PC-9 (cell line): ENCODE data around the gene TPST2. TPM values are rescaled to one million over a fixed set of nuclear protein-coding genes. Genes with fewer than 3 reads are reported as not detected.

Experiments
- BruUV-seq: library from RNA; stranded (reverse); fragments of 400-500 nt; replicated peaks from 2 replicates; lab custom pipeline; 2021; lab: Mats Ljungman, UMichigan
- CTCF ChIA-PET: fragments of 300-600 bp; sonication (Branson Sonifier 250); formaldehyde crosslinking; loops from one replicate; lab custom pipeline; 2022; ENCODE audit warnings: antibody characterized with exemption; lab: Charles Lee
- POLR2A ChIA-PET: fragments of 300-600 bp; sonication (Branson Sonifier 250); formaldehyde crosslinking; loops from one replicate; lab custom pipeline; 2022; ENCODE audit warnings: antibody characterized with exemption; ENCODE audit not compliant: unreplicated experiment; lab: Charles Lee
- DNase-seq, 2 experiments: peaks; one replicate each; pipeline versions ENCODE4 v3.0.0 to v3.0.0-alpha.2; 2015 to 2022; ENCODE audit warnings: mixed read lengths in 1 of 2
- H2AFZ ChIP-seq: fragments of 200-600 bp; sonication (generic); 2 replicates; pipeline ENCODE4 v1.8.1; 2017; ENCODE audit warnings: antibody characterized with exemption
- H3F3A ChIP-seq: fragments of 200-600 bp; sonication (generic); 2 replicates; pipeline ENCODE4 v1.8.1; 2017; ENCODE audit warnings: antibody characterized with exemption, mild to moderate bottlenecking, low read depth; ENCODE audit not compliant: insufficient read depth
- H3K27ac ChIP-seq: fragments of 200-600 bp; sonication (generic); 2 replicates; pipeline ENCODE4 v1.6.1; 2016; ENCODE audit warnings: mixed run types
- H3K27me3 ChIP-seq: fragments of 200-600 bp; sonication (generic); 2 replicates; pipeline ENCODE4 v1.6.1; 2016; ENCODE audit warnings: low read depth, mixed run types; ENCODE audit not compliant: insufficient read depth
- H3K36me3 ChIP-seq: fragments of 200-600 bp; sonication (generic); 2 replicates; pipeline ENCODE4 v1.6.1; 2016; ENCODE audit warnings: low read depth, mixed run types
- H3K4me1 ChIP-seq: fragments of 200-600 bp; sonication (generic); replicated peaks from 2 replicates; pipeline ENCODE4 v1.6.1; 2016; ENCODE audit warnings: mixed run types; ENCODE audit not compliant: insufficient read depth
- H3K4me2 ChIP-seq: fragments of 200-600 bp; sonication (generic); 2 replicates; pipeline ENCODE4 v1.6.1; 2017; ENCODE audit warnings: mixed run types
- H3K4me3 ChIP-seq: fragments of 200-600 bp; sonication (generic); 2 replicates; pipeline ENCODE4 v1.6.1; 2016; ENCODE audit warnings: mixed run types
- H3K79me2 ChIP-seq: fragments of 200-600 bp; sonication (generic); 2 replicates; pipeline ENCODE4 v1.6.1; 2017; ENCODE audit warnings: low read depth, mixed run types
- H3K9me2 ChIP-seq: fragments of 200-600 bp; sonication (generic); 2 replicates; pipeline ENCODE4 v1.8.1; 2017; ENCODE audit warnings: mild to moderate bottlenecking; ENCODE audit not compliant: insufficient read depth
- H3K9me3 ChIP-seq: fragments of 200-600 bp; sonication (generic); 2 replicates; pipeline ENCODE4 v1.8.1; 2016; ENCODE audit warnings: low read depth; ENCODE audit not compliant: insufficient read depth
- H4K20me1 ChIP-seq: fragments of 200-600 bp; sonication (generic); 2 replicates; pipeline ENCODE4 v1.8.1; 2017; ENCODE audit not compliant: insufficient read depth
- CTCF ChIP-seq: fragments of 200-600 bp; sonication (generic); conservative IDR thresholded peaks from 2 replicates; pipeline ENCODE4 v1.6.1; 2017; ENCODE audit warnings: mixed run types, antibody characterized with exemption, mild to moderate bottlenecking, moderate library complexity
- EZH2 ChIP-seq: fragments of 200-600 bp; sonication (generic); IDR thresholded peaks from 2 replicates; pipeline ENCODE4 v1.8.0; 2017; ENCODE audit warnings: antibody characterized with exemption, low read depth
- intact Hi-C: fragments of 100-400 bp; cut with micrococcal nuclease; formaldehyde crosslinking; loops from one replicate; pipeline ENCODE4 v1.10.0; 2022; ENCODE audit not compliant: unreplicated experiment
- total RNA-seq: library from RNA; stranded (reverse); gene quantifications from 2 replicates; pipeline ENCODE4 v1.2.3, GENCODE V29; 2021

Gene TPST2
- total RNA-seq, 1 experiment from 2014 or later, result 13.5 TPM

- BruUV-seq, result no TSS peak
- DNase-seq, result no peak
- H3K27me3 ChIP-seq, result peaks cover 42% of the 10 kb centered on the region
- H4K20me1 ChIP-seq, result no peaks in the 10 kb centered on the region
- no peaks in the 10 kb centered on the region for H3K79me2 ChIP-seq
- TF ChIP-seq EZH2 (no peak), CTCF (no peak)
- ChIA-PET CTCF (no interaction called here), POLR2A (no interaction called here)
- intact Hi-C loops, result no loop called here
- H3K9me2 ChIP-seq, result no peaks in the 10 kb centered on the region
- H3K27ac ChIP-seq, result no peak overlapping the region
- H3K9me3 ChIP-seq, result no peaks in the 10 kb centered on the region
- no peaks in the 10 kb centered on the region for H3K4me1 ChIP-seq
- H3K4me2 ChIP-seq, result no peak overlapping the region
- H3K4me3 ChIP-seq, result no peak overlapping the region
- no peaks in the 10 kb centered on the region for H3F3A ChIP-seq
- no peaks in the 10 kb centered on the region for H3K36me3 ChIP-seq
- no peak overlapping the region for H2AFZ ChIP-seq
These were observed 9.6 kb upstream of the TPST2 start for GRCh38 chr22:26599505-26599904.

- no peak for DNase-seq
- H3K9me3 ChIP-seq, result no peaks in the 10 kb centered on the region
- H3K4me1 ChIP-seq, result no peaks in the 10 kb centered on the region
- ChIA-PET CTCF (no interaction called here), POLR2A (no interaction called here)
- TF ChIP-seq EZH2, result no peak
- no peak for TF ChIP-seq CTCF
- H3K9me2 ChIP-seq, result no peaks in the 10 kb centered on the region
- H3K79me2 ChIP-seq, result no peaks in the 10 kb centered on the region
- H3K27ac ChIP-seq, result no peak overlapping the region
- no peak overlapping the region for H3K4me2 ChIP-seq
- H4K20me1 ChIP-seq, result no peaks in the 10 kb centered on the region
- H3F3A ChIP-seq, result no peaks in the 10 kb centered on the region
- no peaks in the 10 kb centered on the region for H3K36me3 ChIP-seq
- no TSS peak for BruUV-seq
- no peak overlapping the region for H2AFZ ChIP-seq
- H3K4me3 ChIP-seq, result no peak overlapping the region
- intact Hi-C loops, result no loop called here
- peaks cover 46% of the 10 kb centered on the region for H3K27me3 ChIP-seq
These were observed 7.5 kb upstream of the TPST2 start for GRCh38 chr22:26597480-26597879.

- Histone ChIP-seq H2AFZ (no peak overlapping the region), H3K79me2 (no peaks in the 10 kb centered on the region), H3K9me2 (no peaks in the 10 kb centered on the region), H3K4me2 (no peak overlapping the region), H3K4me1 (no peaks in the 10 kb centered on the region), H3K36me3 (no peaks in the 10 kb centered on the region), H3K27me3 (peaks cover 46% of the 10 kb centered on the region), H3K9me3 (no peaks in the 10 kb centered on the region), H3K4me3 (no peak overlapping the region), H3F3A (no peaks in the 10 kb centered on the region), H4K20me1 (no peaks in the 10 kb centered on the region), H3K27ac (no peak overlapping the region)
- ChIA-PET CTCF (interaction anchor here (0.6 kb wide), 1 partner anchor 12 kb away, joined by 4 read pairs; no protein-coding TSS in a partner anchor), POLR2A (no interaction called here)
- no peak for DNase-seq
- BruUV-seq, result no TSS peak
- intact Hi-C loops, result no loop called here
- no peak for TF ChIP-seq CTCF
- TF ChIP-seq EZH2, result no peak
These were observed 7.1 kb upstream of the TPST2 start for GRCh38 chr22:26597026-26597425.
